HG03280 (cell line): ENCODE results near the gene AR.

Source experiments
- ATAC-seq: cut with Tn5 transposase; IDR thresholded peaks from one replicate; pipeline ENCODE4 v1.9.1; 2021; ENCODE audit warnings: mild to moderate bottlenecking, moderate library complexity; ENCODE audit not compliant: unreplicated experiment

The AR gene, protein sequence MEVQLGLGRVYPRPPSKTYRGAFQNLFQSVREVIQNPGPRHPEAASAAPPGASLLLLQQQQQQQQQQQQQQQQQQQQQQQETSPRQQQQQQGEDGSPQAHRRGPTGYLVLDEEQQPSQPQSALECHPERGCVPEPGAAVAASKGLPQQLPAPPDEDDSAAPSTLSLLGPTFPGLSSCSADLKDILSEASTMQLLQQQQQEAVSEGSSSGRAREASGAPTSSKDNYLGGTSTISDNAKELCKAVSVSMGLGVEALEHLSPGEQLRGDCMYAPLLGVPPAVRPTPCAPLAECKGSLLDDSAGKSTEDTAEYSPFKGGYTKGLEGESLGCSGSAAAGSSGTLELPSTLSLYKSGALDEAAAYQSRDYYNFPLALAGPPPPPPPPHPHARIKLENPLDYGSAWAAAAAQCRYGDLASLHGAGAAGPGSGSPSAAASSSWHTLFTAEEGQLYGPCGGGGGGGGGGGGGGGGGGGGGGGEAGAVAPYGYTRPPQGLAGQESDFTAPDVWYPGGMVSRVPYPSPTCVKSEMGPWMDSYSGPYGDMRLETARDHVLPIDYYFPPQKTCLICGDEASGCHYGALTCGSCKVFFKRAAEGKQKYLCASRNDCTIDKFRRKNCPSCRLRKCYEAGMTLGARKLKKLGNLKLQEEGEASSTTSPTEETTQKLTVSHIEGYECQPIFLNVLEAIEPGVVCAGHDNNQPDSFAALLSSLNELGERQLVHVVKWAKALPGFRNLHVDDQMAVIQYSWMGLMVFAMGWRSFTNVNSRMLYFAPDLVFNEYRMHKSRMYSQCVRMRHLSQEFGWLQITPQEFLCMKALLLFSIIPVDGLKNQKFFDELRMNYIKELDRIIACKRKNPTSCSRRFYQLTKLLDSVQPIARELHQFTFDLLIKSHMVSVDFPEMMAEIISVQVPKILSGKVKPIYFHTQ

DNA sequence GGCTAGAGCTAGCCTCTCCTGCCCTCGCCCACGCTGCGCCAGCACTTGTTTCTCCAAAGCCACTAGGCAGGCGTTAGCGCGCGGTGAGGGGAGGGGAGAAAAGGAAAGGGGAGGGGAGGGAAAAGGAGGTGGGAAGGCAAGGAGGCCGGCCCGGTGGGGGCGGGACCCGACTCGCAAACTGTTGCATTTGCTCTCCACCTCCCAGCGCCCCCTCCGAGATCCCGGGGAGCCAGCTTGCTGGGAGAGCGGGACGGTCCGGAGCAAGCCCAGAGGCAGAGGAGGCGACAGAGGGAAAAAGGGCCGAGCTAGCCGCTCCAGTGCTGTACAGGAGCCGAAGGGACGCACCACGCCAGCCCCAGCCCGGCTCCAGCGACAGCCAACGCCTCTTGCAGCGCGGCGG is at the start of gene AR:
Gene AR (plus strand): TSS at position 204 of the 400 bp plus-strand sequence. CDS start 1,126 bp downstream, outside the sequence.
- ATAC-seq = no peak

DNA sequence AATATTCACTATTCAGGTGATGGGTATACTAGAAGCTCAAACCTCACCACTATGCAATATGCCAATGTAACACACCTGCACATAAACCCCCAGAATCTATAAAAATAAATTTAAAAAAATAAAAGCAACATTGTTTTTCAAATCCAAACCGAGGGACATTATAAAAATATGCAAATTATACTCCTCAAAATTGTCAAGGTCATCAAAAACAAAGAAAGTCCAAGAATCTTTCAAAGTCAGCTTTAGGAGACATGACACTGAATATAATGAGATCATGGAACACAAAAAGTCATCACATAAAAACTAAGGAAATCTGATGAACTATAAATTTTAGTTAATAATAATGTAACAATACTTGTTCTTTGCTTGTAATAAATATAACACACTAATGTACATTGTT is 43.2 kb upstream of the AR start:
- no peak for ATAC-seq

DNA sequence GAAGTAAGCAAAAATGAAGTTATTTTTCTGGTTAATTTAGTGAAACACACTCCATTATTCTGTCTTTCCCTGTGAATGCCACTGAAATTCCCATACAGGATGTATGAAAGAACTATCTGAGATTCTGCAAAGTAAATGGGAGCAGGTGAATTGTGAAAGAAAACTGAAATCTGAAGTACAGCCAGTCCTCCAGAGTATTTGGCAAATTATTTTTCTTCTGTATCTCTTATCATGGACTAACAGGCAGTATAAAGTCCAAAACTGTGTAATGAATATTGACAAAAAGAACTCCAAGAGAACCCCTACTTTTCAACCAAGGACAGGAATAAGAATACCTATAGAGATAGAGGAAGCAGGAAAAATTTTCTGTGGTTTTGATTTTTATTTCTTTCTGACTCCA is 40.8 kb upstream of the AR start:
- ATAC-seq = no peak

DNA sequence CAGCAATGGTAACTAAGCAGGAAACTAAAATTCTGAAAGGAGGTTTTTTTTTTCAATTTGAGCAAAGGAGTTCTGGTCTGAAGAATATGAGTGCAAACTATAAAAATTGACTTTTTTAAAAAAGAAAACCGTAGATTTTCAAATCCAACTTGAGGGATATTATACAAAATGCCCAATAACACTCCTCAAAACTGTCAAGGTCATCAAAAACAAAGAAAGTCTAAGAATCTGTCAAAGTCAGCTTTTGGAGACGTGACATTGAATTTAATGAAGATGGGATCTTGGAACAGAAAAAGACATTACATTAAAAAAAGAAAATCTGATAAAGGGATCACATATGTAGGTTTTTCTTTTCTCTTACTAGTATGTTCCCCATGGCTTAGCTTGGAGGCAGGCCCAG is 40.4 kb upstream of the AR start:
- ATAC-seq = no peak

DNA sequence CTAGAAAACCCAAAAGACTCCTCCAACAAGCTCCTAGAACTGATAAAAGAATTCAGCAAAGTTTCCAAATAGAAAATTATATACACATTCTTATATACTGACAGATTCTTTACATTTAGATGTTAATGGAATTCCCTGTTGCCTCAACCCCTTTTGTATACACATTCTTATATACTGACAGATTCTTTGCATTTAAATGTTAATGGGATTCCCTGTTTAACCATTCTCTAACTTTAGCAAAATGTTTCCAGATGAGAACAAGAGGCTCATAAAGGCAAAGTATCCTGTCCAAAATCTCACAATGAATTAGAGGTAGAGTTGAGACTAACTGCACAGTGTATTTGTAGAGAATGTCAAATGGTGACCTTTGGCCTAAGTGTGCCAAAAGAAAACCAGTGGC is 23.1 kb upstream of the AR start:
- ATAC-seq = no peak

DNA sequence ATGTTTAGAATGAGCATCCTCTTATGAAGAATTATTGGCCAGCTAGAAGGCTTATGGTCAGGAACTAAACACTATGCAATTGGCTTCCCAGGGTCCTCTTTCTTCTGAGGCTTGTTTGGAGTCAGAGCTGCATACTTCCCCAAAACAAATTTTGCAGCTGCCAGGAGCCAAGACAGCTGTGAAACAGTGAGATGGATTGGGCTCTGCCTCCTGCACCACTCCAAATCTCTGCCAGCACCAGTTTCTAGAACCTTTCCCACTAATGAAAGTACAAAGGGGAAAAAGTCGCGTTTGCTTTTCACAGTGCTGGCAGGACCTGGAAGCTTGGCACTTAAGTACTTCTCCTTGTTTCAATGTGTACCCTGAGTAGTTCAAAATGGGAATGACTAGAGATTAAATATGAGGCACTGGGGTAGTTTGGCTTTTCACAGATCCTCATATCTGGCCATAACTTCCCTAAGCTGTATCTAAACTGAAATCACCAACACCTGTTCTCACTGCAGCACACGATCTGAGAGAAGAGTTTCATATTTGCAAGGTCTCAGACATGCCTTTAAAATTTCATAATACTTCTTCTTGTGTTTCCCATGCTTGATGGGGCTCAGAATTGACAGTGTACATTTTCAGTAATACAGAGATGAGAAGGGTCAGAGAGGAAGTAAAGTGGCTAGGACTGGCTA is 20.7 kb upstream of the AR start:
- no peak for ATAC-seq

DNA sequence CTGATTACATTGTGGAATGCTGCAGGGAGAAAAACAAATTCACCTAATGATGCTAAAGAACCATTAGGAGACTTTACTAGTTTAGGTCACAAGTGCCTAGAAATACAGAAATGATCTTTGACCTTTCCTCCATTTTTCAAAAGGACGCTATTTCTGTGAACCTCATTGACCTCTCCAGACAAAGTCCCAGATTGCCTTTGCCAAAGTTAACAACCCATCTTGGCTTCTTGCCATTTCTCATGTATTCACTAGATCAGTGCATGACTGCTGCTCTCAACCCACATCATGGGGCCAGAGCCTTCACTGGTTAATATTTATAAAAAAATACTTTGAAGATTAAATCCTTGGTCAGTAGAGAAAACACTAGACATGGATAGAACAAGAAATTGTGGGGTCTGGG is 19.9 kb upstream of the AR start:
- ATAC-seq = no peak

DNA sequence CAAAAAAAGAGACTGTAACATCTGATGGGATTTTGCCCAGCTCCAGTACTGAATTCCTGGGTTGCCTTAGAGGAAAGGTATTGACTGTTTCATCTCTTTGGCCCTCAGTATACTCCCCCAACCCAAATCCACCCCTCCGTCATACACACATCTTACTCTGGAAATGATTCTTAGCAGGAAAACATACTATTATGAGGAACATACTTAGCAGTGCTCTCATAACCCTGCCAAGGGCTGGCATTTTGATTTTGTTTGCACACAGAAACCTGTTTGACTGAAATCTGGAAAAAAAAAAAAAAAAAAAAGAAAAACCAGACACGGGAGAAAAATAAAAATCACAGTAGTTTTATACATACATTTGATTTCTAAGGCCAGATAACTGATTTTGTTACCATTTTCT is 19.4 kb upstream of the AR start:
- ATAC-seq = no peak

DNA sequence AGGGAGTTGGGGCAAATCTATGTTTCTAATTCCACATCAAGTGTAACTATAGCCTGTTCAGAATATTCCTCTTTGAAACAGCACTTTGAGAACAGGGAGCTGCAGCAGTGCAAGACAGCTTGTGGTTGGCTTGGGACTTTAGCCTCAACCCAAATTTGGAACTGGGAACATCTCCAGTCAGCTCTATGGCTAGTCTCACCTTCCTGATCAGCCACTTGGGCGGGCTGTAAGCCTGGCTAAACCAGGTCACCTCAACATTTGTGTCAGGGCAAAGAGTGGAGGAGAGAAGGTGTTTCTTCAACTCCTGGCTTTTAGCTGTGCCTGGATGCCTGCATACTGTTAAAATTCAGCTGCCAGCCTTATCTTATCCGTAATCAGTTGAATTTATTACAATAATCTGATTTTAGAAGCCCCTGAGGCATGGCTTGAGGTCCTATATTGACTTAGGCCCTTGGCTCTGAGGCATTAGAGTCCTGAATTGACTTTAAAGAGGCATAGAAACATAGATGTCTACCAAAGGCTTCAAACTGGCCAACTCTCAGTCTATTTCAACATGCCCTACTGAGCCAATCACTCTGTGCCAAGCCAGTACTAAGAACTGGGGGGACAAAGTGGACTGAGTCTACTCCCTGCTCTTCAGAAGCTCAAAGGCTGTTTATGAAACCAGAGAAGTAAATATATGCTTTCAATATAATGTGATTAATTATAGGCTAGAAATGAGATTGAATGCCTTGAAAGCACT is 18.7 kb upstream of the AR start:
- no peak for ATAC-seq

DNA sequence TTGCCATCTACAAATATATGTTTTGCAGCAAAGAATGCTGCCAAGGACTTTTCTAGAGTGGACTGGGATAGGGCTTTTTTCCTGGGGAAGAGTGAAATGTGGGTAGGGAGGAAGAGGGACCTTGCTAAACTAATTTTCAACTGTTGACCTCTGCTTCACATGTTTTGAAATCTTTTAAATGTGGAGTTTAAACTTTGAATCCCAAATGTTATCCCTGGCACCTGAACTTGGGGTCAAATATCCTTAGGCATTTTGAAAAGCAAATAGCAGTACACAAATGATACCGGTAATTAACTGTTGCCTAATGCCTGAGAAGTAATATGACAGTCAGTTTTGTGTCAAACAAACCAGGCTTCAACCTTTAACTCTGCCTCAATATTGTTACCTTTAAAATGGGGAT is 7.3 kb upstream of the AR start:
- ATAC-seq = no peak

DNA sequence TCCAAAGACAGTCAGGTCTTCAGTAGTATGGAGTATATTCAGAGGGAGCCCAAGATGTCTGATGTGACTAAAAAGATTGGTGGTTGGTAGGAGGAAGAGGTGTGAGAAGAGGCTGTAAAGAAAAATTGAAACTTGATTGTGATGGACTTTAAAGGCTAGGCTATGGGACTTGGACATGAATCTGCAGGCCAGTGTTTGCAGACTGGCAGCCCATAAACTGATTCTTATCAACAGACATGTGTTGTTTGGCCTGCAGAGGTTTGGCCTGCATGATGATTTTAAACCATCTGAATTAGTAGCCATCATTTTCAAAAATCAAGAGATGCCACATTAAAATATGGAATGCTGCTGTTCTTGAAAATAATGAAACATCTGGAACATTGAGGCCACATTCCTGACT is 5.4 kb upstream of the AR start:
- ATAC-seq = no peak

DNA sequence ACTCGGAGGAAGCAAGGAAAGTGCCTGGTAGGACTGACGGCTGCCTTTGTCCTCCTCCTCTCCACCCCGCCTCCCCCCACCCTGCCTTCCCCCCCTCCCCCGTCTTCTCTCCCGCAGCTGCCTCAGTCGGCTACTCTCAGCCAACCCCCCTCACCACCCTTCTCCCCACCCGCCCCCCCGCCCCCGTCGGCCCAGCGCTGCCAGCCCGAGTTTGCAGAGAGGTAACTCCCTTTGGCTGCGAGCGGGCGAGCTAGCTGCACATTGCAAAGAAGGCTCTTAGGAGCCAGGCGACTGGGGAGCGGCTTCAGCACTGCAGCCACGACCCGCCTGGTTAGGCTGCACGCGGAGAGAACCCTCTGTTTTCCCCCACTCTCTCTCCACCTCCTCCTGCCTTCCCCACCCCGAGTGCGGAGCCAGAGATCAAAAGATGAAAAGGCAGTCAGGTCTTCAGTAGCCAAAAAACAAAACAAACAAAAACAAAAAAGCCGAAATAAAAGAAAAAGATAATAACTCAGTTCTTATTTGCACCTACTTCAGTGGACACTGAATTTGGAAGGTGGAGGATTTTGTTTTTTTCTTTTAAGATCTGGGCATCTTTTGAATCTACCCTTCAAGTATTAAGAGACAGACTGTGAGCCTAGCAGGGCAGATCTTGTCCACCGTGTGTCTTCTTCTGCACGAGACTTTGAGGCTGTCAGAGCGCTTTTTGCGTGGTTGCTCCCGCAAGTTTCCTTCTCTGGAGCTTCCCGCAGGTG is 637 bp downstream of the AR start:
- ATAC-seq = no peak

DNA sequence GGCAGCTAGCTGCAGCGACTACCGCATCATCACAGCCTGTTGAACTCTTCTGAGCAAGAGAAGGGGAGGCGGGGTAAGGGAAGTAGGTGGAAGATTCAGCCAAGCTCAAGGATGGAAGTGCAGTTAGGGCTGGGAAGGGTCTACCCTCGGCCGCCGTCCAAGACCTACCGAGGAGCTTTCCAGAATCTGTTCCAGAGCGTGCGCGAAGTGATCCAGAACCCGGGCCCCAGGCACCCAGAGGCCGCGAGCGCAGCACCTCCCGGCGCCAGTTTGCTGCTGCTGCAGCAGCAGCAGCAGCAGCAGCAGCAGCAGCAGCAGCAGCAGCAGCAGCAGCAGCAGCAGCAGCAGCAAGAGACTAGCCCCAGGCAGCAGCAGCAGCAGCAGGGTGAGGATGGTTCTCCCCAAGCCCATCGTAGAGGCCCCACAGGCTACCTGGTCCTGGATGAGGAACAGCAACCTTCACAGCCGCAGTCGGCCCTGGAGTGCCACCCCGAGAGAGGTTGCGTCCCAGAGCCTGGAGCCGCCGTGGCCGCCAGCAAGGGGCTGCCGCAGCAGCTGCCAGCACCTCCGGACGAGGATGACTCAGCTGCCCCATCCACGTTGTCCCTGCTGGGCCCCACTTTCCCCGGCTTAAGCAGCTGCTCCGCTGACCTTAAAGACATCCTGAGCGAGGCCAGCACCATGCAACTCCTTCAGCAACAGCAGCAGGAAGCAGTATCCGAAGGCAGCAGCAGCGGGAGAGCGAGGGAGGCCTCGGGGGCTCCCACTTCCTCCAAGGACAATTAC is 1.4 kb downstream of the AR start:
- no peak for ATAC-seq

DNA sequence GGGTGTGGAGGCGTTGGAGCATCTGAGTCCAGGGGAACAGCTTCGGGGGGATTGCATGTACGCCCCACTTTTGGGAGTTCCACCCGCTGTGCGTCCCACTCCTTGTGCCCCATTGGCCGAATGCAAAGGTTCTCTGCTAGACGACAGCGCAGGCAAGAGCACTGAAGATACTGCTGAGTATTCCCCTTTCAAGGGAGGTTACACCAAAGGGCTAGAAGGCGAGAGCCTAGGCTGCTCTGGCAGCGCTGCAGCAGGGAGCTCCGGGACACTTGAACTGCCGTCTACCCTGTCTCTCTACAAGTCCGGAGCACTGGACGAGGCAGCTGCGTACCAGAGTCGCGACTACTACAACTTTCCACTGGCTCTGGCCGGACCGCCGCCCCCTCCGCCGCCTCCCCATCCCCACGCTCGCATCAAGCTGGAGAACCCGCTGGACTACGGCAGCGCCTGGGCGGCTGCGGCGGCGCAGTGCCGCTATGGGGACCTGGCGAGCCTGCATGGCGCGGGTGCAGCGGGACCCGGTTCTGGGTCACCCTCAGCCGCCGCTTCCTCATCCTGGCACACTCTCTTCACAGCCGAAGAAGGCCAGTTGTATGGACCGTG is 2.2 kb downstream of the AR start:
- no peak for ATAC-seq

DNA sequence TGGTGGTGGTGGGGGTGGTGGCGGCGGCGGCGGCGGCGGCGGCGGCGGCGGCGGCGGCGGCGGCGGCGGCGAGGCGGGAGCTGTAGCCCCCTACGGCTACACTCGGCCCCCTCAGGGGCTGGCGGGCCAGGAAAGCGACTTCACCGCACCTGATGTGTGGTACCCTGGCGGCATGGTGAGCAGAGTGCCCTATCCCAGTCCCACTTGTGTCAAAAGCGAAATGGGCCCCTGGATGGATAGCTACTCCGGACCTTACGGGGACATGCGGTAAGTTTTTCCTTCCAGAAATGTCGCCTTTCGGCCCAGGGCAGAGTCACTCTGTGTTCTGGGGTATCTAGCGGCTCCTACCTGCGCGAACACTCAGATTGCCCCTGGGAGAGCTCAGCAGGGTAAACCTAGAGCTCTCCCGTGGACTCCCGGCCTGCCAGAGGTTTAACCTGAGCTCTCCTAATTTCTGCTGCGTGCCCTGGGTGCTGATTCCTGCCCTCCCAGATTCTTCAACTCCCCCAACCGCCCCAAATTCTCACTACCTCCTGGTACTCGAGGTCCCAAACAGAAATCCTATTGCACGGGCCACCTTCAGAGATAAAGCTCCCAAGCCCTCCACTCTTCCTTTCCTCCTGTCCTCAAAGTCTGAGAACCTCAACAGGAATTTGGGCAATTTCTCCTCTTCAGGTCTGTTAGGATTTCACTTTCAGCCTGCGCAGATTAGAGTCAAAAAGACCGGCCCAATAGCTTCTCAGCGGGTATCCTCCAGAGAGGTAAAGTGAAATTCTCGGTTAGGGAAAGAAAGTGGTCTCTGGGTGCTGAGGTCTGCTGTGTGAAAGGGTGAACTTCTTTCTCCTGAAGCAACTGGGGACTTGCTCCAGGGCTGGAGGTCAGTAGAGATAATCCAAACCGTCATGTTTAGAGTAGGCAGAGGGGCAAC is 2.9 kb downstream of the AR start:
- no peak for ATAC-seq

DNA sequence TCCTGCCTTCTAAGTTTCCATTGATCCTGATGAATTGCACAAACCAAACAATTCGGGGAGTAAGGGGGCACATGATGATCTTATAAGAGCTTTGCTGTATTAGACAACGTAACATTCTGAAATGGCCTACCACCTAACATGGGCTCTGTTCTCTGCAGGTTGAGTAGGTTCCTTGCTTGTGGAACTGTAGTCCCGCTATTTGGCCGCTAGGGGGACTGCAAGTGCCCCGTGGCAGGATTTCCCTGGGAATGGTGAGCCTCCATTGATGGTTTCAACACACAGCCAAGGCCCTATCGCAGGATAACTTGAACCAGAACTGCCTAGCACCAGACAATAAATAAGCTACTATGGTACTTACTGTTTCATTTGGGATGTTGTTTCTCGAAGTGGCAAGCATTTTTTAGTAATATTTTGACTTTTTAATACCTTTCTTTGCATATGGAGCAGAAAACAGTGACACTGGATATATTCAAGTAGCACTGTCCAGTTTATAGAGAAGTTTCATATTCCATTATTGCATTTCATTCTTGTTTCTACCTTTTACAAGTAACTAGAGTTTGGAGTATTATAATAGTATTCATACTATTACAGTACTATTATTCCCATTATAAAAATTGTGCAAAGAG is 11.9 kb downstream of the AR start:
- no peak for ATAC-seq

DNA sequence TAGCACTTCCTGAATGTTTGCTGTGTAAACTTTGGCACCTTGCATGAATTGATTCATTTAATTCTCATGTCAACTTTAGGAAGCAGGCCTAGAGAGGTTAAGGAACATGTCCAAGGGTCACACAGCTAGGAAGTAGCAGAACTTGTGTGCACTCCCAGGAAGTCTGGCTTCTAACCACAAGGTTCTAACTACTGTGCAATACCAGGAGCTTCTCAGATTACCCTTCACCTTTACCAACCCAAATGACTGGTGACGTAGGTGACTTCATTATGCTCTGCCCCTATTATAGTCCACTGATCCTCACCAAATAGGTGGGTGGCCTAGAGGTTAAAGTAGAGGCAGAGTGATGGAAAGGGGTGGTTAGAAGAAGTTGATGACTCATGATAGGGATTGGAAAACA is 14.4 kb downstream of the AR start:
- no peak for ATAC-seq
